ENCODE results near the gene SCAND1. TPM values are rescaled to one million over a fixed set of nuclear protein-coding genes. Genes with fewer than 3 reads are reported as not detected.

SCAND1 gene
- total and polyA plus RNA-seq, 8 donors = 20.6 to 62.1 (median 34.2) TPM

GRCh38 chr20:35974256-35974655, 20.0 kb upstream of the SCAND1 start:
- no peak for ATAC-seq
- no peak for TF ChIP-seq CTCF (IDR thresholded peaks at IDR 0.05)
- intact Hi-C loops (cut with DNase I) = no loop called here

GRCh38 chr20:35972462-35972861, 18.2 kb upstream of the SCAND1 start:
- no peak for TF ChIP-seq CTCF (IDR thresholded peaks at IDR 0.05)
- no peaks in the 10 kb centered on the region for H3K27me3 ChIP-seq
- H3K27ac ChIP-seq = no peak overlapping the region
- no peaks in the 10 kb centered on the region for H3K36me3 ChIP-seq
- intact Hi-C loops (cut with DNase I) = no loop called here
- ATAC-seq (no peak), DNase-seq (no peak)
- H3K4me1 ChIP-seq = no peaks in the 10 kb centered on the region
- no peaks in the 10 kb centered on the region for H3K9me3 ChIP-seq
- H3K4me3 ChIP-seq = no peak overlapping the region

More at GRCh38 chr20:35974256-35974655, 20.0 kb upstream of the SCAND1 start:
- Histone ChIP-seq H3K27me3 (no peaks in the 10 kb centered on the region), H3K36me3 (no peaks in the 10 kb centered on the region), H3K4me3 (no peak overlapping the region), H3K9me3 (no peaks in the 10 kb centered on the region), H3K4me1 (peaks cover 0 to 5% of the 10 kb centered on the region in 2 donors), H3K27ac (no peak overlapping the region)
- DNase-seq = no peak

GRCh38 chr20:35971981-35972380, 17.7 kb upstream of the SCAND1 start:
- no peak for ATAC-seq
- no peak for DNase-seq
- Histone ChIP-seq H3K4me3 (no peak overlapping the region), H3K4me1 (no peaks in the 10 kb centered on the region), H3K27me3 (no peaks in the 10 kb centered on the region), H3K9me3 (no peaks in the 10 kb centered on the region), H3K27ac (no peak overlapping the region), H3K36me3 (no peaks in the 10 kb centered on the region)
- intact Hi-C loops (cut with DNase I) = no loop called here
- no peak for TF ChIP-seq CTCF (IDR thresholded peaks at IDR 0.05)

- ATAC-seq (no peak), DNase-seq (no peak)
- Histone ChIP-seq H3K4me3 (no peak overlapping the region), H3K36me3 (no peaks in the 10 kb centered on the region), H3K27me3 (no peaks in the 10 kb centered on the region), H3K9me3 (no peaks in the 10 kb centered on the region), H3K4me1 (no peaks in the 10 kb centered on the region), H3K27ac (no peak overlapping the region)
- intact Hi-C loops (cut with DNase I) = no loop called here
- no peak for TF ChIP-seq CTCF (IDR thresholded peaks at IDR 0.05)
These were observed 14.6 kb upstream of the SCAND1 start for GRCh38 chr20:35968930-35969329.

GRCh38 chr20:35967979-35968640, 13.8 kb upstream of the SCAND1 start, which contains the start of gene CNBD2:
TSS of gene CNBD2 (plus strand) at chr20:35968590. CDS start at chr20:35968763, 173 bp downstream.
- Histone ChIP-seq H3K4me3 (no peak within 1 kb of the TSS), H3K36me3 (no peaks in the 10 kb centered on the region), H3K27me3 (no peaks in the 10 kb centered on the region), H3K9me3 (no peaks in the 10 kb centered on the region), H3K4me1 (no peaks in the 10 kb centered on the region), H3K27ac (no peak within 1 kb of the TSS)
- intact Hi-C loops (cut with DNase I) = no loop called here
- DNase-seq = no peak
- no peak for TF ChIP-seq CTCF (IDR thresholded peaks at IDR 0.05)
- no peak for ATAC-seq

Measured in left lung (tissue), 10 donors.